Measurements from ENCODE around the gene B3GNT5.
"Not testable (repeated sequence)": the region's sequence is repeated elsewhere in the genome, so short reads cannot be mapped to it uniquely, and the experiment has no call there.

- not testable (repeated sequence) for TF ChIP-seq CTCF, MYC (IDR thresholded peaks at IDR 0.05; ENCODE audit: low read depth, low read length)
Measured at GRCh38 chr3:183230251-183230650, 22.8 kb upstream of the B3GNT5 start.
